GM18907 (cell line): ENCODE results near the gene GAB3.
"Not testable (repeated sequence)": the region's sequence is repeated elsewhere in the genome, so short reads cannot be mapped to it uniquely, and the experiment has no call there.

Source experiments
- ATAC-seq: cut with Tn5 transposase; IDR thresholded peaks from one replicate; pipeline ENCODE4 v1.9.1; 2021; ENCODE audit warnings: mild to moderate bottlenecking, moderate library complexity; ENCODE audit not compliant: unreplicated experiment

Gene GAB3

DNA sequence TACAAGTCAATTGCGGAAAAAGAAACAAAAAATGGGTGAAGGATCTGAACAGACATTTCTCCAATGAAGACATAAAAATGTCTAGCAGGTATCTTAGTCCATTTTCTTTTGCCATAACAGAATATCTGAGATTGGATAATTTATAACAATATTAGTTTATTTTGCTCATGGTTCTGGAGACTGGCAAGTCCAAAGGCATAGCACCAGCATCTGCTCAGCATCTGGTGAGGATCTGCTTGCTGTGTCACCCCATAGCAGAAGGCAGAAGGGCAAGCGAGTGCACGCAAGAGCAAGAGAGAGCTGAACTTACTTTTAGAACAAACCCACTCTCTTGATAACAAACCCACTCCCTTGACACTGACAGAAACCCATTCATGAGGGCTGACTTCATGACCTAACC is 29.7 kb downstream of the GAB3 start:
- no peak for ATAC-seq

GRCh38 chrX:154720067-154720466 is 30.8 kb downstream of the GAB3 start:
- ATAC-seq, result no peak

- ATAC-seq, result no peak
Measured at GRCh38 chrX:154719132-154719675, 31.7 kb downstream of the GAB3 start.

- ATAC-seq, result no peak
Measured at GRCh38 chrX:154718616-154719015, 32.3 kb downstream of the GAB3 start.

DNA sequence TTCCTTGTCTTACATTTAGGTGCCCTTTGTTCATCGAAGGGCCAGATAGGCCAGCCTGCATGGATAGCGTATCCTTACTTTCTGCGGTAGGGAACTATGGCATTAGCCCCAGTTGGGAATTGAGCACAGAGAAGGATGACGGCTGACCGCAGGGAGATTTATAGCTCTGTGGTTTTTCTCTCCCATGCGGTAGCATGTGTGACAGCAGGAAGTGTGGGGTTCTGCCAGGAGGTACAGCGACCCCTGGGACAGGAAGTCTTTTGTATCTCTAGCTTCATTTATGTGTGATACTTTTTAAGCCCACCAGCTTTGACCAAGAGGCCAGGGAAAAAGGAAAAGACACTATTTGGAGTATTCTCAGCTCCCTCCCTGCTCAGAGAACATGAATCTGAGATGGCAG is 33.1 kb downstream of the GAB3 start:
- no peak for ATAC-seq

- ATAC-seq, result no peak
Measured at GRCh38 chrX:154715825-154716224, 35.1 kb downstream of the GAB3 start.

DNA sequence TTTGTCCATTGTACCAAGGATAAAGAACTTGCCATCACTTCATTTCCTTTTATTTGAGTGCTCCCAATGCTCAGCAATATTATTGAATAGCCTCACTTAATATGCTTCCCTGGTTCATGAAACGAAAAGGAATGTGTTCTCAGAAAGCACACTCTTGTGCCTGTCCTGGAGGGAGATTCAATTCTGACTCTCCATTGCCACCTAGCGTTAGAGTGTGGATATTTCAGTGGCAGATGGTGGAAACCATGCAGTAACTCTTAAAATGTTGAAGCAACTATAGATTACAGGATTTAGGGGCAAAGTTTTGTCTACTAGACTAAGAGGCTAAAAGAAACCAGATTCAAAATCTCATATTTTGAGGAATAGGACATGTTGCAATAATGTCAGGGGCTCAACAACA is 36.0 kb downstream of the GAB3 start:
- no peak for ATAC-seq

DNA sequence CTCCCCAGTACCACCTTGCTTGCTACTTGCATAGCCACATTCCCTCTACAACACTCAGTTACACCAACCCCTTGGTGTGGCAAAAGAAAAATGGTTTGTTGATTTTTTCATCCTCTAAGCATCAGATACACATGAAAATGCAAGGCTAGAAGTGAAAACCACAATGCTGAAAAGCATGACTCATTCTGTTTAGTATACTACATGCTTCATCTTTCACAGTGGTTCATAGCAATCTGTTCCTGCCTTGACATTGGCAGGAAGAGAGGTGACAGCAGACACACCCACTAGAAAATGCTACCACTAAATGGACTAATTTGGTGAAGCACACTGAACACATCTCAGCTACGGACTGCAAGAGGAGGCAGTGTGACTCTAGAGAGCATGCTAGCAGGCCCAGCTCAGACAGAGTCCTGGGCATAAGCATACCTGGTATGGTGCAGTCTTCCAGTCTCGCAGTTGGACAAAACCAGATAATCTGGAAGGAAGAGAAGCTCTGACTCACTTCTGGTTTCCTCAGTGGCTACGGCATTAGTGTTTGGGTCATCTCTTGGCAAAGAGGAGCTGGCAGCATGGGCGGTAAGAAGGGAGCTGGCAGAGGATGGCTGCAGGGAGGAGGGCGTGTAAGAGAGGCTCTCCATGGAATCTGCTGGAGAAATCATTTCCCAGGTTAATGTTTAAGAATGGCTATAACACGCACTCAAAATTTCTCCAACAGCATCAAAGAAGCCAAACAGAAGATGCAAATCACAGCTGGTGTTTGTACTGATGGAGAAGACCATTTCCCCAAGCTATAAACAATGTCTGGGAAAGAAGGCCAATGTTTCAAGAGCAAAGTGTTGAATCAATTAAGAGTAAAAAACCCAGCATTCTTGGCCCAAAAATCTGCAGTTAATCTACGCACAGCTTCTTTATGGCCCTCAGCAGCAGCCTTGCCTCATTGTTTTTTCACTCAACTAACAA is 37.8 kb downstream of the GAB3 start:
- peak; percentile 82 for ATAC-seq

DNA sequence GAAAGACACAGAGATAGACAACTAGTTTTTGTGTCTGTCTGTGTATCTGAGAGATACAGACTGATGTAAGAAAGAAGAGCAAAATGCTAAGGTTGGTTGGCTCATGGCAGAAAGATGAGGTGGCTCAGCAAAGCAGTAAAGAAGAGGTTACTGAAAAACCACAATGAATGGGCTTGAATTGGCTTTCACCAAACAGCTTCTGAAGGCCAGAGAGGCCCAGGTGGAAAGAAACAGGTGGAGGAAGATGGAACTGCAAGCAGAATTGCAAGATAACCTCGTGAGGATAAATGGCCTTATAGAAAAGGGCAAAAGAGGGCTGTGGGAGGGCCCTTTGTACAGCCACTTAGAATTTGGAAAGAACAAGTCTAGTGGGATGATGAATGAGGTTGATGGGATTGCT is 39.6 kb downstream of the GAB3 start:
- ATAC-seq, result no peak

GRCh38 chrX:154710309-154710708 is 40.6 kb downstream of the GAB3 start:
- no peak for ATAC-seq

DNA sequence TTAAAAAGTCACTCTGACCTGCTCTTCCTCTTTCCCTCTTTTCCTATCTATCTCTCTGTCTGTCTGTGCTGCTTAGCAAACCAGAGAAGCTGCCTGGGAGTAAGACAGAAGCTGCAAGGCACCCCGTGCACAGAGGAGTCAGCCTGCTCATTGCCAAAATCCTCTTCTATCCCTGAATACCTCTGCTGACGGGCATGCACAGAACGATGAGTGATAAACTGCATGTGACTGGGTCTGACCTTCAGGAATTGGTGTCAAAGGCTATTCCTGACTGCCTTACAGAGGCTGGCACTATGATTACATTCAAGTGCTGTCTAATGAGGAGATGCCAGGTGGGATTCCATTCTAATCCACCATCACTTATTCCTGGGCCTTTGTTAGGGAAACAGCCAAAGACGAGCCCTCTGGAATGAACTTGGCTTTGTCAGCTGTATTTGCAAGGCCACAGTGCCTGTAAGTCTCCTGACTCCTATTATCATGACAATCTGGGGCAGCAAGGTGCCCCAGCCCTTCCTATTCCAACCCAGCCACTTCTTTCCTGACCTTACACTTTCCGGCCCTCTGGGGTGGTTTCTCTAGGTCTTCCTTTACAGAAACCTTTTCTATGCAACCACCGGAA is 52.1 kb downstream of the GAB3 start:
- no peak for ATAC-seq

DNA sequence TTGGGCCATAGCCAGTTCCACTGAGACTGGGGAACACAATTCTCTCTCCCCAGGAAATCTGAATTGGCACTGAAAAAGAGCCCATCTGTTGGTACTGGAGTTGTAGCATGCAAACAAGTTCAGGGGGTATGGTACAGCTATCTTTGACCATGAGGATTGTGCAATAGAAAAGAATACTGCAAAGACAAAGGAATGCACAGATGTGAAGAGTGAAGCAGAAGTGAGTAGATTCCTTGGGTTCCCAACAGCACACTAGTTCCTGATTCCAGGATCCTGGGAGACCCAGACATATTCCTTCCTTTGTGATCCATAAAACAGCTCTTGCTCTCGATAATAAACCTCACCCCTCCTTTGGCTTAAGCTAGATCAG is 54.2 kb downstream of the GAB3 start:
- ATAC-seq, result no peak

DNA sequence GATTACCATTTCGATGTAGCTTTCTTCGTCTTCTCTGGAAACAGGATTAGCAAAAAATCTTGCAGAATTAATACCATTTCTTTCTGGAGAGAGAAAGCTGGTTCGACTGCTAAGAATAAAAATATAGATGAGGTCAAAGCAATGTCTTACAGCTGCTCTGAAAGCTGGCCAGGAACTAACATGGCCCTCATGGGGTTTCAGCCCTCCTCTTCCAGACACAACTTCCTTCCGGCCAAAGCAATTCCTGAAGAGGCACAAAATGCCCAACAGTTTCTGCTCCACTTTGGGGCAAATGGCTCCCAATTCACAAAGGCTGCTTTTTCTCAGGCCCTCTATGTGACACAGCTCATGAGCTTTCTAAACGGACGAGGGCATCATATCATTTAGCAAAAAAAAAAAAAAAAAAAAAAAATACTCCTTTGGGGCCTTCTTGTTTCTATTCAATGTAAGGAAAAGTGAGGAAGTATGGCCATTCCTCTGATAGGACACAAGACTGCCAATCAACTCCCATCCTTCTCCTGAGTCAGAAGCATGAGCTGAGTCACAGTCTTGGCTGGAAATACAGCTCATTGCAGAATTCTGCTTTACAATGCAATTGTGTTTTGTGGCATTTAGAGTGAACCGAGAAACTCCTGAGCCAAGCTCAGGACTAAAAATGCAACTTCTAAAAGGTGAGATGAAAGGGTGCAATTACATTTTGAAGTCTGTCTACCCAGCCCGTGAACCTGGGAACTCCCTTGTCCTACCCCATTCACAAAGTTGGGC is 54.8 kb downstream of the GAB3 start:
- no peak for ATAC-seq

DNA sequence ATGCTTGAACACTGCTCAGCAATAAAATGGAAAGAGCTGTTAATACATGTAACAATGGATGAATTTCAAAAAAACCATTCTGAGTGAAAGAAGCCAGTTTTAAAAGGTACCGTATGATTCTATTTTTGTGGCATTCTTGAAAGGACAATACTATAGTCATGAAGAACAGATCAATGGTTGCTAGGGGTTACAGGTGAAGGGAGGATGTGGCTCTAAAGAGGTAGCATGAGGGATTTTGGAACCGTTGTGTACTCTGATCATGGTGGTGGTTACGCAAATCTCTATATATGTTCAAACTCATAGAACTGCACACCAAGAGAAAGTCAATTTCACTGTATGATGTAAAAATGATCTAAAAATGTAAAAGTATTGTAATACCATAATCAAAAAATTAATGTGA is 57.5 kb downstream of the GAB3 start:
- no peak for ATAC-seq

GRCh38 chrX:154690438-154690837 is 60.4 kb downstream of the GAB3 start:
- not testable (repeated sequence) for ATAC-seq

GRCh38 chrX:154672084-154672483 is 78.8 kb downstream of the GAB3 start:
- not testable (repeated sequence) for ATAC-seq

GRCh38 chrX:154670848-154671247 is 80.0 kb downstream of the GAB3 start:
- ATAC-seq, result not testable (repeated sequence)

DNA sequence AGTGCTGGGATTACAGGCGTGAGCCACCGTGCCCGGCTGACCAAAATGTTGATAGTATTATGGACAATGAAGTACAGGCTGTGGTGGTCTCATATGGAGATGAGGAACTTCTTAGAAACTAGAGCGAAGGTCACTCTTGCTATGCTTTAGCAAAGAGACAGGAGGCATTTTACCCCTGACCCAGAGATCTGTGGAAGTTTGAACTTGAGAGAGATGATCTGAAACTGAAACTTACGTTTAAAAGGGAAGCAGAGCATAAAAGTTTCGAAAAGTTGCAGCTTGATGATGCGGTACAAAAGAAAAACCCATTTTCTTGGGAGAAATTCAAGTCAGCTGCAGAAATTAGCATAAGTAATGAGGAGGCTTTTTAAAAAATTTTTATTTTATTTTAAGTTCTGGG is 89.0 kb downstream of the GAB3 start:
- no peak for ATAC-seq

DNA sequence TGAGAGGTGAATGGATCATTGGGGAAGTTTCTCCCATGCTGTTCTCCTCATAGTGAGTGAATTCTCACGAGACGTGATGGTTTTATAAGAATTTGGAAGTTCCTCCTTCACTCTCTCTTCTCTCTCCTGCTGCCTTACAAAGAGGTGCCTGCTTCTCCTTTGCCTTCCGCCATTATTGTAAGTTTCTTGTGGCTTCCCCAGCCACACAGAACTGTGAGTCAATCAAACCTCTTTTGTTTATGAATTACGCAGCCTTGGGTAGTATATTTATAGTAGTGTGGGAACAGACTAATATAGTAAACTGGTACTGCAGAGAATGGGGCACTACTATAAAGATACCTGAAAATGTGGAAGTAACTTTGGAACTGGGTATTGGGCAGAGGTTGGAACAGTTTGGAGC is 89.7 kb downstream of the GAB3 start:
- ATAC-seq, result no peak

DNA sequence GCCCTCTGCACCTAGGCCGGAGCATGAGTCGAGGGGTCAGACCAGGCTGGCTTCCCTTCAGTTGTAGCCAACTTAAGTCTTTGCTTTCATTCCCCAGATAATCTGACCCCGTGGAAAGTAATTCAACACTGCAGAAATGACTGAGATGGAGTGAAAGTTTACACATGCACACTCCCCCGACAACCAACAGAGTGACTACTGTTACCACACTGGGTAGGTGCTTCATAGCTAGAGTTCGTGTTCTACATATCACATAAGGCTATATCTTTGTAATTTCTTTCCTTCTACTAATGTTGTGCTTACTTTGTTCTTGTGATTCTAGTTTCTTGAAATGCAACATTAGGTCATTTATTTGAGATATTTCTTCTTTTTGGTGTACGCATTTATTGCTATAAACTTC is 90.3 kb downstream of the GAB3 start:
- no peak for ATAC-seq

GRCh38 chrX:154658957-154659356 is 91.9 kb downstream of the GAB3 start:
- ATAC-seq, result no peak
